ENCODE data around the gene BRD9. TPM values are rescaled to one million over a fixed set of nuclear protein-coding genes. Genes with fewer than 3 reads are reported as not detected.

The BRD9 gene
- total and polyA plus RNA-seq, 2 of the 13 experiments (the other 11 are each of a cell fraction or from before 2014, with no cell fraction given) = 5.2 to 22.9 TPM

DNA sequence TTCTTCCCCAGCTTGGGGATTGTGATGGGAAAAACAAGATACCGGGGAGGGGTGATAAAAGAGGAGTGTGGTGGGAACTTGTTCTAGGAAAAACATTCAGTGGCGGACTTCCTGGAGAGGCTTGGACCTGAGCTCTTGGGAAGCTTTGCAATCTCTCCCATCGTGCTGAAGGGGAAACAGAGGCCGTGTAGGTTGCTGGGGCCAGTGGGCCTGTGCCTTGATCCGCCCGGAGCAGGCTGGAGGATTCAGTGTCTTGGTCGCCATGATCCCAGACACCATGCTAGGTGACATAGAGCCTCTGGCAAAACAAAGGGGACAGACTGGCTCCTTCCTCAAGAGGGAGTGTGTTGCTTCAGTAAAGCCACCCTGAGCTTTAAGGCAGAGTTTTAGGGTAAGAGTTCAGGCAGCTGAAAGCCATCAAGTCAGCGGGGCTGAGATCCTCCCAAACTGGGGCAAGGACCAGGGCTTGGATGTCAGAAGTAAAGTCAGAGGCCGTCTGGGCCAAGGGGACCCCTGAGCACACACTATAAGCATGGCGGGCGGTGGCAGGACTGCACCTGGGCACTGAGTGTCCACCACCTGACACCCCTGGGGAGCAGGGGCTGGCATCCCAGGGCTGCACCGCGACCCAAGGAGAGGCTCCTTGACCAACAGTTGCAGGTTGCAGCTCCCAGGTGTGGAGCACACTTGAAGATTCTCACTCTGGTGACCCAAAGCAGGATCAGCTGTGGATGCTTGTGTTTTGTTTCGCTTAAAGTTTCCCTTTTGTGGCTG lies 44.7 kb upstream of the BRD9 start (continued):
- TF ChIP-seq XBP1 (CRISPR knock-in tag; IDR thresholded peaks at IDR 0.05) (no peak), TCF7L2 (IDR thresholded peaks at IDR 0.05; ENCODE audit: low read depth, low read length) (no peak)

GRCh38 chr5:936149-937144 lies 43.8 kb upstream of the BRD9 start:
- Histone ChIP-seq H3K27ac (ENCODE audit: extremely low read length, insufficient read depth, low read length) (no peak overlapping the region), H2AFZ (ENCODE audit: low read length) (no peak overlapping the region), H3K9ac (ENCODE audit: insufficient read depth, low read depth, low read length) (no peak overlapping the region), H3K36me3 (replicated peaks in 1 of 2; ENCODE audit: control insufficient read depth in 1 of 2, insufficient read depth in 2 of 2, low read length in 2 of 2) (no peaks in the 10 kb centered on the region), H3K79me2 (ENCODE audit: insufficient read depth, low read length) (no peaks in the 10 kb centered on the region), H4K20me1 (ENCODE audit: insufficient read depth, low read length) (no peaks in the 10 kb centered on the region), H3K27me3 (ENCODE audit: control insufficient read depth in 1 of 2, insufficient read depth in 2 of 2, low read length in 2 of 2) (peaks cover 2 to 32% of the 10 kb centered on the region in 2 experiments), H3K9me3 (ENCODE audit: low read length) (no peaks in the 10 kb centered on the region), H3K4me3 (replicated peaks in 1 of 3; ENCODE audit: insufficient read depth in 1 of 3, low read depth in 2 of 3, low read length in 3 of 3) (no peak overlapping the region), H3K4me1 (ENCODE audit: insufficient read depth, low read length) (no peaks in the 10 kb centered on the region), H3K4me2 (ENCODE audit: low read depth, low read length) (no peak overlapping the region)
- BruUV-seq (replicated peaks) = no TSS peak
- in situ Hi-C loops (cut with HindIII; ENCODE audit: extremely low pct_ligation_motif_present, low pct_unique_long_range_greater_than_20kb) (no loop called here), intact Hi-C loops (cut with micrococcal nuclease; ENCODE audit: unreplicated experiment) (no loop called here)
- ATAC-seq (peak; percentile 30; the same call in 1 of the 3 replicates), FAIRE-seq (no peak), DNase-seq (ENCODE audit: low spot score) (no peak)
- ChIA-PET CTCF (ENCODE audit: low intra/inter-chr PET ratio, low total read pairs) (no interaction called here), POLR2A (no interaction called here)
- 29% methylated on average over 15 of the region's 19 CpGs for WGBS (ENCODE audit: low lambda C conversion rate)
- no peak for TF ChIP-seq PCBP1 (IDR thresholded peaks at IDR 0.05; ENCODE audit: borderline replicate concordance, low read depth, low read length)
- TF ChIP-seq GATA4 (IDR thresholded peaks at IDR 0.05; ENCODE audit: borderline replicate concordance, low read depth) = no peak
- no peak for TF ChIP-seq ZNF569 (CRISPR knock-in tag; IDR thresholded peaks at IDR 0.05; ENCODE audit: borderline replicate concordance)
- TF ChIP-seq ZNF607 (CRISPR knock-in tag; IDR thresholded peaks at IDR 0.05; ENCODE audit: borderline replicate concordance) = no peak
- TF ChIP-seq MBNL3 (CRISPR knock-in tag; conservative IDR thresholded peaks at IDR 0.05) = no peak
- no peak for TF ChIP-seq ZBTB3 (CRISPR knock-in tag; IDR thresholded peaks at IDR 0.05; ENCODE audit: borderline replicate concordance, low read depth)
- no peak for TF ChIP-seq SRSF1 (optimal IDR thresholded peaks at IDR 0.05; ENCODE audit: low read depth, low read length)
- TF ChIP-seq ZFP36 (IDR thresholded peaks at IDR 0.05; ENCODE audit: borderline replicate concordance, low read depth, low read length, partially characterized antibody) = no peak
- no peak for TF ChIP-seq ZNF629 (CRISPR knock-in tag; conservative IDR thresholded peaks at IDR 0.05)
- no peak for TF ChIP-seq ONECUT2 (CRISPR knock-in tag; IDR thresholded peaks at IDR 0.05)
- no peak for TF ChIP-seq MLX (CRISPR knock-in tag; IDR thresholded peaks at IDR 0.05)
- no peak for TF ChIP-seq ZNF614 (CRISPR knock-in tag; IDR thresholded peaks at IDR 0.05; ENCODE audit: borderline replicate concordance)
- no peak for TF ChIP-seq TRIM22 (IDR thresholded peaks at IDR 0.05)

Data from HepG2 (cell line).